Trophoblast cell (in vitro differentiated cells and primary cell): Measurements from ENCODE around the gene REC8.
"Not testable (repeated sequence)": the region's sequence is repeated elsewhere in the genome, so short reads cannot be mapped to it uniquely, and the experiment has no call there.

Source experiments
- DNase-seq, 2 donors: peaks; one replicate each; pipeline ENCODE4 v3.0.0-alpha.2; 2016
- H2AFZ ChIP-seq: 2 replicates; pipeline ENCODE4 v1.6.1; 2013; ENCODE audit warnings: low read length, moderate library complexity, mild to moderate bottlenecking; ENCODE audit not compliant: insufficient read depth, poor library complexity
- H2AK5ac ChIP-seq: 2 replicates; pipeline ENCODE4 v1.6.1; 2013; ENCODE audit warnings: mild to moderate bottlenecking, low read length
- H2BK120ac ChIP-seq: 2 replicates; pipeline ENCODE4 v1.6.1; 2013; ENCODE audit warnings: low read length, mild to moderate bottlenecking, moderate library complexity; ENCODE audit not compliant: insufficient read depth, poor library complexity
- H2BK12ac ChIP-seq: 2 replicates; pipeline ENCODE4 v1.6.1; 2013; ENCODE audit warnings: mild to moderate bottlenecking, low read length, moderate library complexity
- H2BK5ac ChIP-seq: 2 replicates; pipeline ENCODE4 v1.6.1; 2013; ENCODE audit warnings: low read length, low read depth, moderate library complexity, mild to moderate bottlenecking; ENCODE audit not compliant: poor library complexity
- H3K14ac ChIP-seq: 2 replicates; pipeline ENCODE4 v1.6.1; 2013; ENCODE audit warnings: mild to moderate bottlenecking, low read length
- H3K18ac ChIP-seq: 2 replicates; pipeline ENCODE4 v1.6.1; 2013; ENCODE audit warnings: mild to moderate bottlenecking, low read length
- H3K23ac ChIP-seq: 2 replicates; pipeline ENCODE4 v1.6.1; 2013; ENCODE audit warnings: low read length
- H3K27ac ChIP-seq: 2 replicates; pipeline ENCODE4 v1.5.1; 2013; ENCODE audit warnings: low read depth, mild to moderate bottlenecking, inconsistent platforms, low read length, moderate library complexity
- H3K27me3 ChIP-seq: 2 replicates; pipeline ENCODE4 v1.6.1; 2013; ENCODE audit warnings: inconsistent platforms, mild to moderate bottlenecking, low read length, moderate library complexity; ENCODE audit not compliant: insufficient read depth
- H3K36me3 ChIP-seq, 2 experiments: 1 replicate in 1 of 2; 2 replicates in 1 of 2; pipeline ENCODE4 v1.6.1; 2013; ENCODE audit warnings: low read length in 2 of 2, mild to moderate bottlenecking in 2 of 2, moderate library complexity in 1 of 2; ENCODE audit not compliant: insufficient read depth in 2 of 2, control insufficient read depth in 1 of 2
- H3K4ac ChIP-seq: 2 replicates; pipeline ENCODE4 v1.6.1; 2013; ENCODE audit warnings: low read depth, mild to moderate bottlenecking, low read length, moderate library complexity
- H3K4me1 ChIP-seq, 2 experiments: 1 replicate in 1 of 2; 2 replicates in 1 of 2; pipeline ENCODE4 v1.6.1; 2013; ENCODE audit warnings: low read length in 2 of 2, mild to moderate bottlenecking in 2 of 2, moderate library complexity in 1 of 2; ENCODE audit not compliant: insufficient read depth in 2 of 2, control insufficient read depth in 1 of 2
- H3K4me2 ChIP-seq: 2 replicates; pipeline ENCODE4 v1.6.1; 2013; ENCODE audit warnings: inconsistent platforms, mild to moderate bottlenecking, low read length, moderate library complexity
- H3K4me3 ChIP-seq: 2 replicates; pipeline ENCODE4 v1.5.1; 2013; ENCODE audit warnings: mild to moderate bottlenecking, low read depth, low read length, inconsistent platforms
- H3K79me1 ChIP-seq: one replicate; pipeline ENCODE4 v1.6.1; 2013; ENCODE audit warnings: low read length
- H3K79me2 ChIP-seq: 2 replicates; pipeline ENCODE4 v1.6.1; 2013; ENCODE audit warnings: low read length, mild to moderate bottlenecking; ENCODE audit not compliant: control insufficient read depth, insufficient read depth, poor library complexity
- H3K9ac ChIP-seq: 2 replicates; pipeline ENCODE4 v1.6.1; 2013; ENCODE audit warnings: mild to moderate bottlenecking, low read length
- H3K9me3 ChIP-seq: 2 replicates; pipeline ENCODE4 v1.6.1; 2013; ENCODE audit warnings: low read depth, mild to moderate bottlenecking, control low read depth, inconsistent platforms, low read length; ENCODE audit not compliant: insufficient read depth
- H4K12ac ChIP-seq: 2 replicates; pipeline ENCODE4 v1.6.1; 2013; ENCODE audit warnings: low read depth, mild to moderate bottlenecking, low read length, moderate library complexity
- H4K8ac ChIP-seq: 2 replicates; pipeline ENCODE4 v1.6.1; 2013; ENCODE audit warnings: low read depth, mild to moderate bottlenecking, low read length, moderate library complexity
- H4K91ac ChIP-seq: one replicate; pipeline ENCODE4 v1.6.1; 2013; ENCODE audit warnings: low read depth, mild to moderate bottlenecking, low read length, moderate library complexity
- WGBS: extraction: QIAGEN DNeasy Blood & Tissue Kit; methylation state at CpG from one replicate; pipeline ENCODE4 v1.1.7; 2013; ENCODE audit warnings: missing lambda C conversion rate; ENCODE audit not compliant: insufficient read length, insufficient coverage; ENCODE audit errors: extremely low coverage; 5-methylcytosine and 5-hydroxymethylcytosine counted together

Gene REC8

DNA sequence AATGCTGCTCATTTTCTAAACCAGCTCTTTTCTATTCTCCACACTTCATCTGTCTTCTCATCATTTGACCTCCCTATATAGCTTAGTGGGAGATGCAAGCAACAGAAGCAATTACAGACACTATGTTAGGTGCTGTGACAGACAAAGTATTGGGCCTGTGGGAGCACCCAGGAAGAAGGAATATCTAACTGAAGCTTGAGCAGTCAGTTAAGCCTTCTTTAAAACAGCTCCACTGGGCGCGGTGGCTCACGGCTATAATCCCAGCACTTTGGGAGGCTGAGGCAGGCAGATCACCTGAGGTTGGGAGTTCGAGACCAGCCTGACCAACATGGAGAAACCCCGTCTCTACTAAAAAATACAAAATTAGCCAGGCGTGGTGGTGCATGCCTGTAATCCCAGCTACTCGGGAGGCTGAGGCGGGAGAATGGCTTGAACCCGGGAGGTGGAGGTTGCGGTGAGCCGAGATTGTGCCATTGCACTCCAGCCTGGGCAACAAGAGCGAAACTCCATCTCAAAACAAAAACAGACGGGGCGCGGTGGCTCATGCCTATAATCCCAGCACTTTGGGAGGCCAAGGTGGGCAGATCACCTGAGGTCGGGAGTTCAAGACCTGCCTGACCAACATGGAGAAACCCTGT is 31.5 kb downstream of the REC8 start:
- not testable (repeated sequence) for H3K27me3 ChIP-seq, H3K14ac ChIP-seq, H4K91ac ChIP-seq

DNA sequence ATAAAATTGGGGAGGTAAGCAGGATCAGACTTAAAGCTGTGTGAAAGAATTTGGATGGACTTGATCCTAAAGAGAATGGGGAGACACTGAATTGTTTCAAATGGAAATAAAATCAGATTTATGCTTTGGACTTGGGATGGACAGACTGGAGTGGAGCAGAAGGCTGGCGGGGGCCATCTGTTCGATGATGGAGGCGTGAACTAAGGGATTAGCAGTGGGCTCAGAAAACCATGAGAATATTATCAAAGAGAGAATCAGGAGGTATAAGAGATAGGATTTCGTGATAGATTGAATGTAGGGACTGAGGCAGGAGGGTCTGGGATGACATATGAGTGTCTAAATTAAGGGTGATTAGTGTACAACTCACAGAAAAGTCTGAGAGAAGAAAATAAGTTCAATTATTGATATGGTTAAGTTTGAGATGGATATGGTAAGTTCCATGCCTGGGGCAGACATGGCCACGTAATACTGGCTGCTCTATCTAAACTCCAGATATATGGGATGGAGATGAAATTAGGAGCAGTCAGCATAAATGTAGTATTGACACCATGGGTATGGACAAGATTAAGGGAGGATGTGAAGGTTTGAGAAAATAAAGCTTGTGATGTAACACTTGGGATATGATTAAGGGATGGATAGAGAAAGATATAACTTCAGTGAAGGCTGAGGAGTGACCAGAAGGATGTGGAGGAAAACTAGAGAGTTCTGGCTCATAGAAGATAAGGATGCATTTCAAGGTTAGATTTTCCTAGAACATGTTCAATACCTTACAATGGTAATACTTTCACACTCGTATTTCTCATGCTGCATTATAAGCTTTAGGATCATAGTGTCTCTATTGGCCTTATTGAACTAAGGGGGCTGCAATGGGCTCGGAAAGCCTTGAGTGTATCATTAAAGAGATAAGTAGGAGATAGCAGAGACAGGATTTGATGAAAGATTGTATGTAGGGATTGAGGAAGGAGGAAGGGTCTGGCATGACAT is 32.6 kb downstream of the REC8 start:
- H4K8ac ChIP-seq = no peak overlapping the region
- no peak for DNase-seq
- WGBS = 100% methylated on average over 1 of the region's 7 CpGs

More for the DNA sequence above, 31.5 kb downstream of the REC8 start:
- H3K4me1 ChIP-seq, H3K4me2 ChIP-seq, H3K79me2 ChIP-seq, H3K4ac ChIP-seq, H4K12ac ChIP-seq, H3K9ac ChIP-seq, H3K4me3 ChIP-seq, H2AFZ ChIP-seq, H3K18ac ChIP-seq, H3K79me1 ChIP-seq, H2AK5ac ChIP-seq, DNase-seq, H2BK5ac ChIP-seq, H4K8ac ChIP-seq, H3K23ac ChIP-seq, H2BK12ac ChIP-seq, H2BK120ac ChIP-seq, H3K9me3 ChIP-seq, H3K27ac ChIP-seq: not testable (repeated sequence)
- WGBS = no CpG with 5 or more reads among the region's 16 CpGs
- H3K36me3 ChIP-seq = peaks cover 20 to 35% of the 10 kb centered on the region in 2 experiments

DNA sequence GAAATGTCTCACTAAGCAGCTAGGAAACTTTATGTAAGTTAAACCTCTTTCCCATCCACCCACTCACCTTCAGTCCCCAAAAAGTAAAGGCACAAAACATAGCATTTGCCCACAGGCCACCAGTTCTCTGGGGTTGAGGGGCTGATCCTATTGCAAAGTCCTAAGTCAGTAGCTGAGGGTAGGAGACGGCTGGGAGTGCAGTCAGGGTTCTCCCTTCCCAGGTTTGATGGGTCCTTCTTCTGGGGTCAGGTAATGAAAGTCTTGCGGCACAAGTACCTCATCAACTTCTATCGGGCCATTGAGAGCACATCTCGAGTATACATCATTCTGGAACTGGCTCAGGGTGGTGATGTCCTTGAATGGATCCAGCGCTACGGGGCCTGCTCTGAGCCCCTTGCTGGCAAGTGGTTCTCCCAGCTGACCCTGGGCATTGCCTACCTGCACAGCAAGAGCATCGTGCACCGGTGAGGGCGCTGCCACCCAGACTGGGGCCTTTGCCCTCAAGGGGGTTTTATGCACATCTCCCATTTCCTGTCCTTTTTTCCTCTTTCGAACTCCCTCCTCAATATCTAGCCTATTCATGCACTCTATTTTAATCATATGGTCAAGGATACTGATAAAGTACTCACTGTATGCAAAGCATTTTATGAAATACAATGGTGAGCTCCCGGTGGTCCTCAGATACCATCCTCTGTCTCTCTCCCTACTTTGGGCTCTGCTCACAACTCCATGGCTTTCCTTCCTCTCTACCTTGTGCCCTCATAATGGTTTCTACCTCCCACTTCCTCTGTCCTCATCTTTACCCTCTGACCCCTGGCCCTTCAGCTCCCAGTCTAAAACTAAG is 34.6 kb downstream of the REC8 start:
- no CpG with 5 or more reads among the region's 11 CpGs for WGBS

More for the DNA sequence above, 32.6 kb downstream of the REC8 start:
- Histone ChIP-seq H3K18ac (no peak overlapping the region), H3K36me3 (peaks cover 22 to 39% of the 10 kb centered on the region in 2 experiments), H3K4me3 (no peak overlapping the region), H3K23ac (no peak overlapping the region), H3K9me3 (peaks cover 3% of the 10 kb centered on the region), H3K4ac (no peak overlapping the region), H3K14ac (no peak overlapping the region), H3K27ac (no peak overlapping the region), H4K12ac (no peak overlapping the region), H3K9ac (no peak overlapping the region), H3K4me2 (no peak overlapping the region), H3K79me2 (no peaks in the 10 kb centered on the region), H3K79me1 (no peaks in the 10 kb centered on the region), H3K4me1 (peaks cover 3 to 4% of the 10 kb centered on the region in 2 experiments), H3K27me3 (no peaks in the 10 kb centered on the region), H2AK5ac (no peak overlapping the region), H2AFZ (no peak overlapping the region), H2BK12ac (no peak overlapping the region), H2BK120ac (no peak overlapping the region), H4K91ac (no peak overlapping the region), H2BK5ac (no peak overlapping the region)

DNA sequence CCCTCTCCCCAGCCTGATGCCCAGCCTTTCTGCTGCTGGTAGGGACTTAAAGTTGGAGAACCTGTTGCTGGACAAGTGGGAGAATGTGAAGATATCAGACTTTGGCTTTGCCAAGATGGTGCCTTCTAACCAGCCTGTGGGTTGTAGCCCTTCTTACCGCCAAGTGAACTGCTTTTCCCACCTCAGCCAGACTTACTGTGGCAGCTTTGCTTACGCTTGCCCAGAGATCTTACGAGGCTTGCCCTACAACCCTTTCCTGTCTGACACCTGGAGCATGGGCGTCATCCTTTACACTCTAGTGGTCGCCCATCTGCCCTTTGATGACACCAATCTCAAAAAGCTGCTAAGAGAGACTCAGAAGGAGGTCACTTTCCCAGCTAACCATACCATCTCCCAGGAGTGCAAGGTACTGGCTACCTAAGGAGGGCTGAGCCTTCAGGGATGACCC is 35.2 kb downstream of the REC8 start:
- Histone ChIP-seq H3K4me1 (peaks cover 3 to 4% of the 10 kb centered on the region in 2 experiments), H3K4ac (no peak overlapping the region), H3K79me2 (no peaks in the 10 kb centered on the region), H3K4me2 (no peak overlapping the region), H4K8ac (no peak overlapping the region), H2BK120ac (no peak overlapping the region), H4K91ac (no peak overlapping the region), H4K12ac (peak overlapping the region; percentile 17), H3K14ac (no peak overlapping the region), H3K79me1 (no peaks in the 10 kb centered on the region), H2AK5ac (no peak overlapping the region), H3K4me3 (no peak overlapping the region), H3K27ac (no peak overlapping the region), H2BK12ac (no peak overlapping the region), H3K18ac (no peak overlapping the region), H2BK5ac (no peak overlapping the region), H3K36me3 (peaks cover 31 to 50% of the 10 kb centered on the region in 2 experiments), H2AFZ (no peak overlapping the region), H3K27me3 (no peaks in the 10 kb centered on the region), H3K23ac (no peak overlapping the region), H3K9ac (no peak overlapping the region), H3K9me3 (no peaks in the 10 kb centered on the region)
- DNase-seq = no peak
- WGBS = no CpG with 5 or more reads among the region's 5 CpGs

More for the DNA sequence above, 34.6 kb downstream of the REC8 start:
- no peak overlapping the region for H2BK120ac ChIP-seq
- H3K27ac ChIP-seq = no peak overlapping the region
- peaks cover 2% of the 10 kb centered on the region for H3K9me3 ChIP-seq
- no peak overlapping the region for H3K14ac ChIP-seq
- H3K27me3 ChIP-seq = no peaks in the 10 kb centered on the region
- no peak overlapping the region for H3K23ac ChIP-seq
- H2AFZ ChIP-seq = no peak overlapping the region
- H3K4me2 ChIP-seq = no peak overlapping the region
- H3K18ac ChIP-seq = no peak overlapping the region
- H3K36me3 ChIP-seq = peaks cover 31 to 53% of the 10 kb centered on the region in 2 experiments
- no peak overlapping the region for H3K4ac ChIP-seq
- no peak overlapping the region for H3K4me3 ChIP-seq
- H4K8ac ChIP-seq = no peak overlapping the region
- H3K79me2 ChIP-seq = no peaks in the 10 kb centered on the region
- DNase-seq = no peak
- H4K91ac ChIP-seq = no peak overlapping the region
- H2BK12ac ChIP-seq = no peak overlapping the region
- peaks cover 3 to 4% of the 10 kb centered on the region in 2 experiments for H3K4me1 ChIP-seq
- no peaks in the 10 kb centered on the region for H3K79me1 ChIP-seq
- H2AK5ac ChIP-seq = no peak overlapping the region
- no peak overlapping the region for H3K9ac ChIP-seq
- no peak overlapping the region for H2BK5ac ChIP-seq
- no peak overlapping the region for H4K12ac ChIP-seq
